Keratinocyte (primary cell): ENCODE results near the gene GOLGA6L22. TPM values are rescaled to one million over a fixed set of nuclear protein-coding genes. Genes with fewer than 3 reads are reported as not detected.
"Not testable (repeated sequence)": the region's sequence is repeated elsewhere in the genome, so short reads cannot be mapped to it uniquely, and the experiment has no call there.

Experiments
- DNase-seq: peaks from one replicate; pipeline ENCODE4 v3.0.0-alpha.2; 2011; ENCODE audit warnings: low read depth, missing footprints, low spot score
- FAIRE-seq: peaks from 2 replicates; lab custom pipeline; 2011; peaks lifted over from hg19 to GRCh38; lab: Jason Lieb, UNC
- H2AFZ ChIP-seq: 2 replicates; pipeline ENCODE4 v1.6.0; 2012; ENCODE audit warnings: low read length, control low read depth, inconsistent platforms; ENCODE audit not compliant: control insufficient read depth
- H3K27ac ChIP-seq: 2 replicates; pipeline ENCODE4 v1.5.1; 2011; ENCODE audit warnings: low read length; ENCODE audit not compliant: control insufficient read depth, insufficient read depth
- H3K27me3 ChIP-seq: 3 replicates; pipeline ENCODE4 v1.6.0; 2011; ENCODE audit warnings: low read length; ENCODE audit not compliant: control insufficient read depth, insufficient read depth; ENCODE audit errors: extremely low read depth
- H3K36me3 ChIP-seq, 2 experiments: 2 replicates in 1 of 2; 3 replicates in 1 of 2; pipeline ENCODE4 v1.5.1; 2011; ENCODE audit warnings: low read length in 2 of 2, mild to moderate bottlenecking in 1 of 2; ENCODE audit not compliant: control insufficient read depth in 2 of 2, insufficient read depth in 2 of 2; ENCODE audit errors: extremely low read depth in 1 of 2
- H3K4me1 ChIP-seq: 3 replicates; pipeline ENCODE4 v1.5.1; 2011; ENCODE audit warnings: low read length; ENCODE audit not compliant: control insufficient read depth, insufficient read depth; ENCODE audit errors: extremely low read depth
- H3K4me2 ChIP-seq: 3 replicates; pipeline ENCODE4 v1.6.0; 2011; ENCODE audit warnings: low read depth, low read length; ENCODE audit not compliant: control insufficient read depth, insufficient read depth; ENCODE audit errors: extremely low read depth
- H3K4me3 ChIP-seq, 3 experiments: fragments of 200-600 bp in 1 of 3; sonication (generic) in 1 of 3; 2 replicates in 2 of 3; 3 replicates in 1 of 3; pipeline ENCODE4 v1.5.1; 2011 to 2016; ENCODE audit warnings: low read length in 3 of 3, mild to moderate bottlenecking in 3 of 3, control low read depth in 2 of 3, inconsistent platforms in 1 of 3, low read depth in 1 of 3, mixed read lengths in 1 of 3, mixed run types in 1 of 3, moderate library complexity in 1 of 3; ENCODE audit not compliant: control insufficient read depth in 2 of 3, insufficient read depth in 2 of 3; ENCODE audit errors: extremely low read depth in 1 of 3
- H3K79me2 ChIP-seq: 2 replicates; pipeline ENCODE4 v1.6.0; 2012; ENCODE audit warnings: low read length; ENCODE audit not compliant: control insufficient read depth, insufficient read depth
- H3K9ac ChIP-seq: 3 replicates; pipeline ENCODE4 v1.6.0; 2011; ENCODE audit warnings: low read length; ENCODE audit not compliant: control insufficient read depth, insufficient read depth; ENCODE audit errors: extremely low read depth
- H3K9me1 ChIP-seq: 3 replicates; pipeline ENCODE4 v1.6.0; 2011; ENCODE audit warnings: low read length; ENCODE audit not compliant: control insufficient read depth, insufficient read depth; ENCODE audit errors: extremely low read depth
- H3K9me3 ChIP-seq: 2 replicates; pipeline ENCODE4 v1.5.1; 2012; ENCODE audit warnings: low read depth, low read length; ENCODE audit not compliant: control insufficient read depth
- H4K20me1 ChIP-seq: 3 replicates; pipeline ENCODE4 v1.6.0; 2011; ENCODE audit warnings: low read length; ENCODE audit not compliant: control insufficient read depth, insufficient read depth; ENCODE audit errors: extremely low read depth
- dilution Hi-C: fragments of 300-500 bp; cut with MboI; formaldehyde crosslinking; loops from one replicate; pipeline ENCODE4 v1.7.0; 2020; ENCODE audit warnings: low sequenced_read_pairs; ENCODE audit not compliant: extremely low pct_ligation_motif_present
- polyA plus RNA-seq, 5 experiments: library from polyadenylated mRNA; depleted of rRNA in 3 of 5; stranded (reverse) in 3 of 5; stranded (forward) in 1 of 5; unstranded in 1 of 5; fragments of >200 nt; gene quantifications; 1 replicate in 1 of 5; 2 replicates in 3 of 5; 3 replicates in 1 of 5; pipeline versions ENCODE4 v1.2.1 to v1.2.3, GENCODE V29; 2011 to 2012; ENCODE audit warnings: missing spikeins in 2 of 5, low read depth in 1 of 5, low replicate concordance in 1 of 5

GOLGA6L22 gene
- polyA plus RNA-seq, 1 donor (not counting 4 experiments of a cell fraction or from before 2014, with no cell fraction given) = not detected

DNA sequence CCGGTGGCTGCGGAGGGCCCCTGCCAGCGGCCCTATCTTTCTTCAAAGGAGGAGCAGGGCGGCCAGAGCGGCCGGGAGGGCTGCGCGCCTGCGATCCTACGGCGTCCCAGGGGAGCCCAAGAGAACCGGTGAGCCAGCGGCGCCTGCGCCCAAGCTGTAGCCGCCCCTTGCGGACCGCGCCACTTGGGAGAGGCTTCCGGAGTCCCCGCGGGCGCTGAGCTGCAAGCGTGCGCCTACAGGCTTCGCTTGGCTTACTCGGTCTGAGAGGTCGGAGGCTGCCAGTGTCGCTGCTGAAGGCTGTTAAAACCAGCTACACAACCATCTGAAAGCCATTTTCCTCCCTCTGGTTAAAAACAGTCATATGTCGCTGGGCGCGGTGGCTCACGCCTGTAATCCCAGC is 40.0 kb upstream of the GOLGA6L22 start:
- H3K27me3 ChIP-seq, H3K36me3 ChIP-seq, dilution Hi-C loops, H3K79me2 ChIP-seq, H3K9me1 ChIP-seq, H3K9ac ChIP-seq, H3K4me3 ChIP-seq, DNase-seq, H4K20me1 ChIP-seq, H3K9me3 ChIP-seq, FAIRE-seq, H3K4me1 ChIP-seq, H2AFZ ChIP-seq, H3K4me2 ChIP-seq, H3K27ac ChIP-seq: not testable (repeated sequence)

DNA sequence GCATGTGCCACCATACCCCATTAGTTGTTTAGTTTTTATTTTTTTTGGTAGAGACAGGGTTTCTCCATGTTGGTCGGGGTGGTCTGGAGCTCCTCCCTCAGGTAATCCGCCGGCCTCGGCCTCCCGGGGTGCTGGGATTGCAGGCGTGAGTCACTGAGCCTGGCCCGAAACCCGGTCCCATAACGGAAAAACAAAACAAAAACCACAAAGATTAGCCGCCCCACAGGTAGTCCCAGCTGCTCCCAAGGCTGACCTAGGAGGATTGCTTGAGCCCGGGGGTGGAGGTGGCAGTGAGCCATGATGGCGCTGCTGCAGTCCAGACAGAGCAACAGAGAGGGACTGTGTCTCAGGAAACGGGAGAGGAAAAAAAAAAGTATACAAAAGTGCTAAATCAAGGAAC is 38.4 kb upstream of the GOLGA6L22 start:
- H3K79me2 ChIP-seq, H3K27me3 ChIP-seq, H2AFZ ChIP-seq, H3K9me1 ChIP-seq, H3K4me1 ChIP-seq, H4K20me1 ChIP-seq, H3K9ac ChIP-seq, H3K9me3 ChIP-seq, H3K4me2 ChIP-seq, DNase-seq, FAIRE-seq, dilution Hi-C loops, H3K4me3 ChIP-seq, H3K36me3 ChIP-seq, H3K27ac ChIP-seq: not testable (repeated sequence)

DNA sequence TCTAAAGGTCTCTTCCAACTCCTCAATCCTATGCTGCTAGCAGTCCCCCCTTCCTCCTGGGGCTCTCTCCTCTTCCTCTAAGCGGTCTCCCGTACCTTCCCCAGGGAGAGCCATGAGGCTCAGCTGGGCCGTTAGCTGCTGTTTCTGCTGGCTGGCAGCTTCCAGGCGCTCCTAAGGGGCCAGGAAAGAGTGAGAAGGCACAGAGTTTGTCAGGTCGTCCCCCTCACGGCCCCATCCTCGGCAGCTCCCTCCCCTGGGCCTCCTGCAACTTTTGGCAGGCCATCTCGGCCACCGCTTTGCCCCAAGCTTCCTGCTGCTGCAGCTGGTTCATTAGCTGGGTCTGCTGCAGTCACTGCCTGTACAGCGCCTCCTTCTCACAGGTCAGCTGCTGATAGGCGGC is 29.3 kb upstream of the GOLGA6L22 start:
- H3K9me3 ChIP-seq, dilution Hi-C loops, H3K4me2 ChIP-seq, H3K4me1 ChIP-seq, H3K79me2 ChIP-seq, H3K27ac ChIP-seq, DNase-seq, FAIRE-seq, H3K4me3 ChIP-seq, H3K36me3 ChIP-seq, H4K20me1 ChIP-seq, H2AFZ ChIP-seq, H3K27me3 ChIP-seq, H3K9ac ChIP-seq, H3K9me1 ChIP-seq: not testable (repeated sequence)

DNA sequence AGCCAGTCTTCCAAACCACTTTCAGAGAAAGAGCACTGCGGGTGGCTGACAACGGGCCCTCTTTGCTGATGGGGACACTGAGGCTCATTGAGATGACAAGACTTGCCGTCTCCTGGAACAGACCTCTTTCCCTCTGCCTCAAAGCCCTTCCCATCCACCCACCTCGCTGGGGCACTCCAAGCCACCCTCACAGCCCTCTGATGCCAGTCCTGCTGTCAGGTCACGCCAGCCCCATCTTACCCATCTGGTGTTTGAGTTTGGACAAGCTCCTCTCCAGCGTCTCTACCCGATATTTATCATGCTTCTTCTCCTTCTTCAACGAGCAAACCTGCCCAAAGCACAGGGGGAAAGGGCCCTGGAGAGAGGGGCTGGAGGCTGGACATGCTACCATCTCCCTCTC is 27.0 kb upstream of the GOLGA6L22 start:
- dilution Hi-C loops, H3K4me3 ChIP-seq, H3K4me2 ChIP-seq, H3K9me3 ChIP-seq, DNase-seq, H4K20me1 ChIP-seq, H3K9ac ChIP-seq, H3K27me3 ChIP-seq, H3K79me2 ChIP-seq, H3K4me1 ChIP-seq, H2AFZ ChIP-seq, H3K27ac ChIP-seq, FAIRE-seq, H3K36me3 ChIP-seq, H3K9me1 ChIP-seq: not testable (repeated sequence)

DNA sequence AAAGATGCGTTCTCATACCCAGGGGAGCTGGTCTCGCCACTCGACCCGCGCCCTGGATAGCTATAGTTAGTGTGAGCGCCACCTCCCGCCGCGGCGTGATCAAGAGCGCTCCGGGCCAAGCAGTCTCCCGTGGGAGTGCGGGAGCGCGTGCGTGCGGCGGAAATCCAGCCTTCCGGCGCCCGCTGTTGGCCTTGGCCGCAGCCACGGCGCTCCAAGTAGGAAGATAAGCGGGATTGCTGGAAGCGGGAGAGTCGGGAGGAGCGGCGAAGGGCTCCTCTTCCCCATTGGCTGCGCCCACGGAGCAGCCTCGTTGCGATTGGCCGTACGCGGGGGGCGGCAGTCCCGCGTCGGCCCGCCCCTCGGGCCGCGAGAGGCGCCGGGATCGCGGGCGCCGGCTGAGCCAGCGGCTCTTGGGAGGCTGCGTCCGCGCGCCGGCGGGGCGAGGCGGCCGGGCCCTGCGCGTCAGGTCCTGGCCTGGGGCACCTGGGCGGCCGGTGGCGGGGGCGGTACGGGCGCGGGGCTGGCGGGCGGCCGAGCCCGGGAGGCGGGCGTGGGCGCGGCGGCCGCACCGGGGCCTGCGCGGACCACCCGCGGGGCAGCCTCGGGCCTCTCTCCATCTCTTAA is 35.9 kb downstream of the GOLGA6L22 start:
- H3K9ac ChIP-seq, H3K27ac ChIP-seq, FAIRE-seq, H3K36me3 ChIP-seq, dilution Hi-C loops, H3K4me1 ChIP-seq, H3K79me2 ChIP-seq, DNase-seq, H4K20me1 ChIP-seq, H3K9me1 ChIP-seq, H3K9me3 ChIP-seq, H3K27me3 ChIP-seq, H3K4me2 ChIP-seq, H2AFZ ChIP-seq: not testable (repeated sequence)
- peak overlapping the region in 1 of 3 experiments; percentile 42 for H3K4me3 ChIP-seq
